ENCODE measurements around the gene LCA5. TPM values are rescaled to one million over a fixed set of nuclear protein-coding genes. Genes with fewer than 3 reads are reported as not detected.
A peak's percentile ranks its signal among the peaks of the same experiment; 100 is the strongest.

LCA5 gene
- total and polyA plus RNA-seq, 7 donors: 0.48 to 2.7 (median 1.1) TPM

- Histone ChIP-seq H3K27ac (no peak overlapping the region), H3K27me3 (ENCODE audit: insufficient read depth in 3 of 3, low read length in 2 of 3) (no peaks in the 10 kb centered on the region), H3K4me3 (no peak overlapping the region), H3K9me3 (peaks cover 2% of the 10 kb centered on the region), H3K36me3 (ENCODE audit: insufficient read depth in 1 of 2, low read depth in 1 of 2) (no peaks in the 10 kb centered on the region), H3K4me1 (no peaks in the 10 kb centered on the region)
- TF ChIP-seq, protein P1, sequence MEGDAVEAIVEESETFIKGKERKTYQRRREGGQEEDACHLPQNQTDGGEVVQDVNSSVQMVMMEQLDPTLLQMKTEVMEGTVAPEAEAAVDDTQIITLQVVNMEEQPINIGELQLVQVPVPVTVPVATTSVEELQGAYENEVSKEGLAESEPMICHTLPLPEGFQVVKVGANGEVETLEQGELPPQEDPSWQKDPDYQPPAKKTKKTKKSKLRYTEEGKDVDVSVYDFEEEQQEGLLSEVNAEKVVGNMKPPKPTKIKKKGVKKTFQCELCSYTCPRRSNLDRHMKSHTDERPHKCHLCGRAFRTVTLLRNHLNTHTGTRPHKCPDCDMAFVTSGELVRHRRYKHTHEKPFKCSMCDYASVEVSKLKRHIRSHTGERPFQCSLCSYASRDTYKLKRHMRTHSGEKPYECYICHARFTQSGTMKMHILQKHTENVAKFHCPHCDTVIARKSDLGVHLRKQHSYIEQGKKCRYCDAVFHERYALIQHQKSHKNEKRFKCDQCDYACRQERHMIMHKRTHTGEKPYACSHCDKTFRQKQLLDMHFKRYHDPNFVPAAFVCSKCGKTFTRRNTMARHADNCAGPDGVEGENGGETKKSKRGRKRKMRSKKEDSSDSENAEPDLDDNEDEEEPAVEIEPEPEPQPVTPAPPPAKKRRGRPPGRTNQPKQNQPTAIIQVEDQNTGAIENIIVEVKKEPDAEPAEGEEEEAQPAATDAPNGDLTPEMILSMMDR (IDR thresholded peaks at IDR 0.05): no peak
- ATAC-seq: no peak
- intact Hi-C loops (cut with DNase I): no loop called here
- DNase-seq: no peak
Measured at GRCh38 chr6:79441192-79441591, 96.0 kb downstream of the LCA5 start.

DNA sequence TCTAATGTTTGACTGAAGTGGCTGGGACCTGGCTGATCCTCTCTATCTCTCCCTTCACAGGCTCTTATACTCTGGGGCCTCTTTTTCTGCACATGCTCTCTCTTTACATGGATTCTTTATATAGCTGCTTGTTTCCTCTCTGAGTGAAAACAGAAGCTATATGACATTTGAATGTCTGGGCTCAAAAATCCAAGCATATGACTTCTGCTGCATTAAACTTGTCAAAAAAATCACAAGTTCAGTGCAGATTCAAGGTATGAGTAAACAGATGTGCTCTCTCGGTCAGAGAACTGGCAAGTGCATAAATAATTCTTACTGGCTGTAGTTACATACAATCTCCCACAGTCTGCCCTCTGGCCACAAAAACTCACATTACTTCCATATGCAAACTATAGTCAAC is 96.6 kb downstream of the LCA5 start:
- TF ChIP-seq, protein P1 (IDR thresholded peaks at IDR 0.05): no peak
- ATAC-seq (no peak), DNase-seq (no peak)
- Histone ChIP-seq H3K27ac (no peak overlapping the region), H3K36me3 (ENCODE audit: insufficient read depth in 1 of 2, low read depth in 1 of 2) (no peaks in the 10 kb centered on the region), H3K4me1 (no peaks in the 10 kb centered on the region), H3K9me3 (peaks cover 2% of the 10 kb centered on the region), H3K27me3 (ENCODE audit: insufficient read depth in 3 of 3, low read length in 2 of 3) (no peaks in the 10 kb centered on the region), H3K4me3 (no peak overlapping the region)
- intact Hi-C loops (cut with DNase I): no loop called here
- WGBS, 3 donors: 57 to 77% (median 71%) methylated on average over 1 of the region's 1 CpG

DNA sequence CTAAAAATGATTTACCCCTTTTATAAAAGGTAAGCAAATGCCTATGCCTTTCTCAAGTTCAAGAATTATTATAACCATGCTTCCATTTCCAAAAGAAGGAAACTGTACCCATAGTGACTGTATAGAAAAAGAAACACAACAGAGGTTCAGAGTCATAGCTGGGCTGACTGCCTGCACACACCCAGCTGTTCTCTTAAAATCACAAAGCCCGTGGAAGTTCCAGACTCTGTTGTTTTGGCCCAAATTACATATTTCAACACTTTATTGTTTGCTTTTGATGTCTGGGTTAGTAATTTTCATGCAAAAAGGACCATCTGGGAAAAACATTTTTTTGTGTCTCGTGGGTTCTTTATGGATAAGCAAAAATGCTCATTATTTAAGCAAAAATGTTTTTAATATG is 99.2 kb downstream of the LCA5 start:
- H3K27ac ChIP-seq: no peak overlapping the region
- no peaks in the 10 kb centered on the region for H3K27me3 ChIP-seq (ENCODE audit: insufficient read depth in 3 of 3, low read length in 2 of 3)
- TF ChIP-seq, protein P1 (IDR thresholded peaks at IDR 0.05): no peak
- H3K9me3 ChIP-seq: peaks cover 2% of the 10 kb centered on the region
- H3K36me3 ChIP-seq (ENCODE audit: insufficient read depth in 1 of 2, low read depth in 1 of 2): no peaks in the 10 kb centered on the region
- intact Hi-C loops (cut with DNase I): no loop called here
- WGBS, 3 donors: 7 to 10% (median 10%) methylated on average over 2 of the region's 2 CpGs
- no peak overlapping the region for H3K4me3 ChIP-seq
- no peaks in the 10 kb centered on the region for H3K4me1 ChIP-seq
- peak in 1 of 2 donors; percentile 55 for DNase-seq
- ATAC-seq: no peak

DNA sequence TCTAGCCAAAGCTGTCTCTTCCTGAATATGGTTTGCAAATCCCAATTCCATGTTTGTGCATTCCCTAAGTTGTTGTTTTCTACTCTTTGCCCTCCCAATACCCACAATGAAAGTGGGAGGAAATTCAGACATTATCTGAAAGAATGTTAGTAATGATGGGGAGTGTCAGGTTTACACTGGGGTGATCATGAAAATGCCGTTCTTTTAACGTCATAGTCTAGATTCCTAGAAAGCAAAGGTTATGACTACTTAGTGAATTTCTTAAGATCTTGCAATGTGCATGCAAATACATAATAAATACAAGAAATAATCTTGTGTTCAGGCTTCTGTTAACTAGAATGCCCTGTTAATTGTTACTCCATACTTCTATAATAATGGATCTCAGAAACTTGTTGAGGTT is 101.0 kb downstream of the LCA5 start:
- TF ChIP-seq, protein P1 (IDR thresholded peaks at IDR 0.05): no peak
- WGBS, 3 donors: 61 to 70% (median 70%) methylated on average over 2 of the region's 2 CpGs
- no peaks in the 10 kb centered on the region for H3K9me3 ChIP-seq

DNA sequence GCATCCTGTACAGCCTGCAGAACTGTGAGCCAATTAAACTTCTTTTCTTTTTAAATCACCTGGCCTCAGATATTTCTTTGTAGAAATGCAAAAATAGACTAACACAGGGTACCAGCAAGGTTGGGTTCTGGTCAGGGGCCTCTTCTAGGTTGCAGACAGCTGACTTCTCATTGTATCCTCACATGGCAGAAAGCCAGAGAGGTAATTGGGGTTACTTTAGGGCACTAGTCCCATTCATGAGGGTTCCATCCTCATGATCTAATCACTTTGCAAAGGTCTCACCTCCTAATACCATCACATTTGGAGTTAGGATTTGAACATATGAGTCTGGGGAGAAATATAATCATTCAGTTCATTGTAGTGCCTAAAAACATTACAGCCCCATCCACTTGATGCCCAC is 101.5 kb downstream of the LCA5 start:
- H3K27me3 ChIP-seq (ENCODE audit: insufficient read depth in 3 of 3, low read length in 2 of 3): no peaks in the 10 kb centered on the region
- intact Hi-C loops (cut with DNase I): no loop called here
- no peaks in the 10 kb centered on the region for H3K36me3 ChIP-seq (ENCODE audit: insufficient read depth in 1 of 2, low read depth in 1 of 2)
- ATAC-seq: no peak
- H3K27ac ChIP-seq: no peak overlapping the region
- TF ChIP-seq, protein P1 (IDR thresholded peaks at IDR 0.05): no peak
- no peaks in the 10 kb centered on the region for H3K4me1 ChIP-seq
- H3K9me3 ChIP-seq: no peaks in the 10 kb centered on the region
- H3K4me3 ChIP-seq: no peak overlapping the region
- DNase-seq: no peak

More for the DNA sequence above, 101.0 kb downstream of the LCA5 start:
- no peak for DNase-seq
- no peaks in the 10 kb centered on the region for H3K27me3 ChIP-seq (ENCODE audit: insufficient read depth in 3 of 3, low read length in 2 of 3)
- ATAC-seq: no peak
- intact Hi-C loops (cut with DNase I): no loop called here
- no peaks in the 10 kb centered on the region for H3K36me3 ChIP-seq (ENCODE audit: insufficient read depth in 1 of 2, low read depth in 1 of 2)
- H3K4me1 ChIP-seq: no peaks in the 10 kb centered on the region
- no peak overlapping the region for H3K27ac ChIP-seq
- no peak overlapping the region for H3K4me3 ChIP-seq

All from psoas muscle (tissue), 8 donors.